Left ventricle myocardium superior (tissue), 1 donor: ENCODE measurements around the gene KCNH5. TPM values are rescaled to one million over a fixed set of nuclear protein-coding genes. Genes with fewer than 3 reads are reported as not detected.

Source experiments
- ATAC-seq: fragments of 200-7000 bp; cut with Tn5 transposase; one replicate; pipeline ENCODE4 v1.9.1; 2020; ENCODE audit warnings: mild to moderate bottlenecking, moderate library complexity
- DNase-seq: peaks from one replicate; pipeline ENCODE4 v3.0.0-alpha.2; 2020
- intact Hi-C: fragments of 100-400 bp; cut with micrococcal nuclease; formaldehyde crosslinking; loops from one replicate; pipeline ENCODE4 v1.11.0; 2022
- total RNA-seq: library from RNA; stranded (reverse); fragmentation: NEBNext Ultra II Directional; extraction: Animal tissue kit (Norgen Biotek cat#: 25700); gene quantifications from one replicate; pipeline ENCODE4 v1.2.1, GENCODE V29; 2021
- donor health status: DM: no; HTN: yes; CAD: no; lungs with severe emphysema.

The KCNH5 gene
- total RNA-seq, 1 donor from 2014 or later, result 0.22 TPM

- DNase-seq, result no peak
- intact Hi-C loops, result no loop called here
- no peak for ATAC-seq
Observed at GRCh38 chr14:62655166-62655565, 390.1 kb downstream of the KCNH5 start.

GRCh38 chr14:62654641-62655040 is 390.6 kb downstream of the KCNH5 start:
- DNase-seq (no peak), ATAC-seq (no peak)
- intact Hi-C loops, result no loop called here

Other genes starting within 250 kb of the KCNH5 start
- 13.3 TPM for gene RHOJ, start 159.0 kb upstream of the KCNH5 start, total RNA-seq